Activated CD4-positive, CD25-positive, alpha-beta regulatory T cell treated with anti-CD3 and anti-CD28 coated beads, Interleukin-2, amount 50 U/mL, for 16 hours (primary cell): ENCODE data around the gene LIN28A.

ENCODE experiments used
- DNase-seq: peaks from one replicate; pipeline ENCODE4 v3.0.0-alpha.2; 2020; ENCODE audit warnings: low read depth, low spot score

The LIN28A gene

DNA sequence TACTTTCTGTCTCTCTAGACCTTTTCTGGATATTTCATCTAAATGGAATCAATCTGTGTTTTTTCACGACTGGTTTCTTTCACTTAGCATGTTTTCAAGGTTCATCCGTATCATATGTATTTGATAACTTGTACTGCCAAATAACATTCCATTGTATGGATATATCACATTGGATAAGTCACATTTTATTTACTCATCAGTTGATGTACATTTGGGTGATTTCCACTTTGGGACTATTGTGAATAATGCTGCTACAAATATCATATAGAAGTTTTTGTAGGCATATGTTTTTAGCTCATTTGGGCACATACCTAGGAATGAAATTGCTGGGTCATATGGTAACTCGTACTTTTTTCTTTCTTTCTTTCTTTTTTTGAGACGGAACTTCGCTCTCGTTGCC, 68.4 kb downstream of the LIN28A start:
- DNase-seq = no peak
